Progenitor cell of endocrine pancreas (in vitro differentiated cells): ENCODE results near the gene TSC22D2. TPM values are rescaled to one million over a fixed set of nuclear protein-coding genes. Genes with fewer than 3 reads are reported as not detected.

Experiments
- DNase-seq: peaks from one replicate; pipeline ENCODE4 v3.0.0; 2021; ENCODE audit warnings: low spot score; ENCODE audit not compliant: unreplicated experiment
- H3K27ac Mint-ChIP-seq: 2 replicates; pipeline ENCODE4 v1.8.0; 2021; ENCODE audit warnings: mild to moderate bottlenecking, moderate library complexity, mixed read lengths
- H3K27me3 Mint-ChIP-seq: 2 replicates; pipeline ENCODE4 v1.8.0; 2021; ENCODE audit warnings: mixed read lengths
- H3K36me3 Mint-ChIP-seq: 2 replicates; pipeline ENCODE4 v1.8.0; 2022; ENCODE audit warnings: mixed read lengths; ENCODE audit not compliant: insufficient read depth
- H3K4me1 Mint-ChIP-seq: 2 replicates; pipeline ENCODE4 v1.8.0; 2021; ENCODE audit warnings: low read depth, mixed read lengths
- H3K4me3 Mint-ChIP-seq: 2 replicates; pipeline ENCODE4 v1.8.0; 2021; ENCODE audit warnings: low read depth, mild to moderate bottlenecking, moderate library complexity, mixed read lengths
- H3K9me3 Mint-ChIP-seq: 2 replicates; pipeline ENCODE4 v1.8.0; 2021; ENCODE audit warnings: low read depth, mixed read lengths
- total RNA-seq: library from RNA; stranded (reverse); gene quantifications from 2 replicates; pipeline ENCODE4 v1.2.1, GENCODE V29; 2021
- TF ChIP-seq, protein P1 (sequence below): fragments of 200-600 bp; sonication (generic); IDR thresholded peaks from one replicate; pipeline ENCODE4 v1.5.0; 2021; ENCODE audit warnings: antibody characterized with exemption, mild to moderate bottlenecking; ENCODE audit not compliant: unreplicated experiment

TSC22D2 gene
- total RNA-seq, 1 donor from 2014 or later = 31.9 TPM

DNA sequence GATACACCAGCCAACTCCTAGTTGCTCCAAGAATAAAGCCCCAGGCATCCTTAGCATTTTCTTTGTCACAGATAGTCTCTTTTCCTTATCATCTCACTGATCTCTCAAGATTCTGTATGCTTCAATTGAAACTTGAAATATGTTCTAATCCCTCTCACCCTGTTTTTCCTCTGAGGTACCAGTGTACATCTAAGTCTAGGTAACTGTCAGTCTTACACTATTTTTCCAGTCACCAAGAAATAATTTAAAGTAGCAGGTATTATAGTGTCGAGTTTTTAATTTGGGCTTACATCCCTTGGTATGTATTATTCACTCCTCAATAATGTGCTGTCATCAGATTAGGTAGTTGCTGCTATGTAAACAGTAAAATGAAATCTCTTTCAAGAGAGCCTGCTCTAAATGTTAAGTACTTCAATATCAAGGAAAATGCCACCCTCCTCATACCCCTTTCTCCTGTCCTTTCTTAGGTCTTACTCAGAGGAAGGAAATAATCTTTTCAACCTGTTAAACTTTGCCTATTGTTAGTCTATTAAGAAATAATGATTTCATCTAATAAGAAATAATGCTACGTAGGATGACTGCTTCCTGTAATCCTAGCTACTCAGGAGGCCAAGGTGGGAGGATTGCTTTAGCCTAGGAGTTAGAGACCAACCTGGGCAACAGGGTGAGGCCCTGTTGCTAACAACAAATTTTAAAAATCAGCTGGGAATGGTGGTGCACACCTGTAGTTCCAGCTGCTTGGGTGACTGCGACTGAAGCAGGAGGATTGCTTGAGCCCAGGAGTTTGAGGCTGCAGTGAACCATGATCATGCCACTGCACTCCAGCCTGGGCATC, 39.8 kb downstream of the TSC22D2 start:
- Mint-ChIP-seq H3K9me3 (no peaks in the 10 kb centered on the region), H3K36me3 (peaks cover 5% of the 10 kb centered on the region), H3K4me3 (no peak overlapping the region), H3K4me1 (peaks cover 19% of the 10 kb centered on the region), H3K27me3 (no peaks in the 10 kb centered on the region), H3K27ac (no peak overlapping the region)
- DNase-seq = no peak
- TF ChIP-seq, protein P1, sequence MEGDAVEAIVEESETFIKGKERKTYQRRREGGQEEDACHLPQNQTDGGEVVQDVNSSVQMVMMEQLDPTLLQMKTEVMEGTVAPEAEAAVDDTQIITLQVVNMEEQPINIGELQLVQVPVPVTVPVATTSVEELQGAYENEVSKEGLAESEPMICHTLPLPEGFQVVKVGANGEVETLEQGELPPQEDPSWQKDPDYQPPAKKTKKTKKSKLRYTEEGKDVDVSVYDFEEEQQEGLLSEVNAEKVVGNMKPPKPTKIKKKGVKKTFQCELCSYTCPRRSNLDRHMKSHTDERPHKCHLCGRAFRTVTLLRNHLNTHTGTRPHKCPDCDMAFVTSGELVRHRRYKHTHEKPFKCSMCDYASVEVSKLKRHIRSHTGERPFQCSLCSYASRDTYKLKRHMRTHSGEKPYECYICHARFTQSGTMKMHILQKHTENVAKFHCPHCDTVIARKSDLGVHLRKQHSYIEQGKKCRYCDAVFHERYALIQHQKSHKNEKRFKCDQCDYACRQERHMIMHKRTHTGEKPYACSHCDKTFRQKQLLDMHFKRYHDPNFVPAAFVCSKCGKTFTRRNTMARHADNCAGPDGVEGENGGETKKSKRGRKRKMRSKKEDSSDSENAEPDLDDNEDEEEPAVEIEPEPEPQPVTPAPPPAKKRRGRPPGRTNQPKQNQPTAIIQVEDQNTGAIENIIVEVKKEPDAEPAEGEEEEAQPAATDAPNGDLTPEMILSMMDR = no peak

DNA sequence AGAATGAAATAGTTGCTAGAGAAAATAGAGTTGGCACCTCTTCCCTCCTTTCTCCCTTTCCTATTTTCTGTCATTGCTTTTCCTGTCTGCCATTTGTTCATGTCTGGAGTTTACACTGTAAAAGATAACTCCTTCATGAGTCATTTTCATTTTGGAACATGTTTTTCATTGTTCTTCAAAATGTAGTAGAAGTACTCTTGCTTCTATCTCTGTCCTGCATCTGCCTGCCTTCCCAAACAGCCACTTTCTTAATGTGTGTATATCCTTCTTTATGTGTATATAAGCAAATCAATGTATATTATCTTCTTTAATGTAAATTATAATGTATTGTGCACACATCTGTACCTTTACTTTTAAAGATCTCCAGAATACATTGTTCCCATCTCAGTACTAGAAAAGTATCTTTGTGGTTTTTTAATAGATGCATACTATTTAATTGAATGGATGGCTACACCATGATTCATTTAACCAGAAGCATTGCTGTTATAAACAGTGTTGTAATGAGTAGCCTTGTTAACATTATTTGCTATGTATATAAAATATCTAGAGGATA, 41.1 kb downstream of the TSC22D2 start:
- TF ChIP-seq, protein P1 = no peak
- no peak overlapping the region for H3K4me3 Mint-ChIP-seq

DNA sequence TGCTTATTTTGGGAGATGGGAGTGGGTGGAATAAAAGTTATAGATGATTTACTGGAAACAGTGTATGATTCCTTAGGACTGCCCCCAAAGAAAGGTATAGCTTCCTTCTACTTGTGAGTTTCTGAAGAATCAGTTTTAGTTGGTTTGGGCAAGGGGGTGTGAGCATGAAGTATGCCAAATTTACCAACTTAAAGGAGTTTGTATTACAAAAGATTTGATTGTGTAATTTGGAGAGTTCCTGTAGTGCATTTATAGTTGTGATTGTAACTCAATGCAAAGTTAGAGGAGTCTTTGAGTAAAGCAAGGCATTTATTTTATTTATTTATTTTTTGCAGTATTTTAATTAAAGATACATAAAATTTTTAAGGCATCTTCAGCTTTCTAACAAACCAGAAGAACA, 42.8 kb downstream of the TSC22D2 start:
- peak overlapping the region; percentile 35 for H3K27ac Mint-ChIP-seq
- H3K27me3 Mint-ChIP-seq = no peaks in the 10 kb centered on the region
- no peak overlapping the region for H3K4me3 Mint-ChIP-seq
- peaks cover 29% of the 10 kb centered on the region for H3K4me1 Mint-ChIP-seq
- no peaks in the 10 kb centered on the region for H3K9me3 Mint-ChIP-seq
- TF ChIP-seq, protein P1 = no peak
- H3K36me3 Mint-ChIP-seq = peaks cover 2% of the 10 kb centered on the region
- no peak for DNase-seq

More for the DNA sequence above, 41.1 kb downstream of the TSC22D2 start:
- no peaks in the 10 kb centered on the region for H3K27me3 Mint-ChIP-seq
- DNase-seq = no peak
- peaks cover 27% of the 10 kb centered on the region for H3K4me1 Mint-ChIP-seq
- H3K9me3 Mint-ChIP-seq = no peaks in the 10 kb centered on the region
- peaks cover 3% of the 10 kb centered on the region for H3K36me3 Mint-ChIP-seq
- peak overlapping the region; percentile 68 for H3K27ac Mint-ChIP-seq

DNA sequence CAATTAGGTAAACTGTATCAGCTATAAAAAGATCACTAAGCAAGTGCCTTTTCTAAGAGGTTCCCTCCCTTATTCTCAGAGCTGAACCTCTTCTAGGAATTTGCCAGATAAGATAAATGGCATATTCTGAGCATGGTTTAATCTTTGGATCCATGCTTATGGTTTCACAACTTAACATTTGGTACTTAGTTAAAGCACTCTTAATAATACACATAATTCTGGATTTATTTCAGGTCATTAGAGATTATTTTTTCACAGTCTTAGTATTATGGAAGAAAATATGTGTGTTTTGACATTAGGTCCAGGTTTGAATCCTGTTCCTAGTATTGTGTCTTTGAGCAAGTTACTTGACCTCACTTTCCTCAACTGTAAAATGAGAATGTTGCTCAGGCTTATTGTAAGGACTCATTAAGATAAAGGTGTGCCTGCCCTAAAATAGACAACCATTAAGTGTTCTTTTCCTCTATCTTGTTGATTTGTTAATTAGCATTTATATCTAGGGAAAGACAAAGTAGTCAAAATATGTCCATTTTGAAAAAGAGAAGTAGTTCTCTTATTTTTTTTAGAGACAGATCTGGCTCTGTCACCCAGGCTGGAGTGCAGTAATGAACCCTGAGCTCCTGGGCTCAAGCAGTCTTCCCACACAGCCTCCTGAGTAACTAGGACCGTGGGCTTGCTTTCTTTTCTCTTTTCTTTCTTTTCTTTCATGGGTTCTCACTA, 43.4 kb downstream of the TSC22D2 start:
- Mint-ChIP-seq H3K27me3 (no peaks in the 10 kb centered on the region), H3K4me3 (no peak overlapping the region), H3K27ac (no peak overlapping the region), H3K4me1 (peaks cover 29% of the 10 kb centered on the region), H3K9me3 (no peaks in the 10 kb centered on the region), H3K36me3 (peaks cover 3% of the 10 kb centered on the region)
- no peak for DNase-seq
- TF ChIP-seq, protein P1 = no peak

DNA sequence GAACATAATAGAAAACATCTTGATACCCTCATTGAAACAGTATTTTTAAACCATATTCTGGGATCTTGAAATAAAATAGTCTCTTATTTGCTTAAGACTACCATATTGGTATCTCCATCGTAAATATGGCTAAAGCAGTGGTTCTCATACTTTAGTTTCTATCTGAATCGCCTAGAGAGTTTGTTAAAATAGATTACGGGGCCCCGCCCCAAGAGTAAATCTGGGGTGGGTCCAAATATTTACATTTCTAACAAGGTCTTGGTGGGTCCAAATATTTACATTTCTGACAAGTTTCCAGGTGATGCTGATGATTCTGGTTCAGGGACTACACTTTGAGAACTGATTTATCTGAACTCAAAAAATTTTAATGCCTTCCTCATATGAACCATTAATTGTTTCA, 45.3 kb downstream of the TSC22D2 start:
- TF ChIP-seq, protein P1 = no peak
- no peaks in the 10 kb centered on the region for H3K9me3 Mint-ChIP-seq

More for the DNA sequence above, 45.3 kb downstream of the TSC22D2 start:
- Mint-ChIP-seq H3K36me3 (peaks cover 11% of the 10 kb centered on the region), H3K27ac (no peak overlapping the region), H3K4me3 (no peak overlapping the region), H3K27me3 (no peaks in the 10 kb centered on the region), H3K4me1 (peaks cover 22% of the 10 kb centered on the region)
- no peak for DNase-seq
